CD4-positive, alpha-beta T cell treated with Interleukin-4 for 4 hours (primary cell): Measurements from ENCODE around the gene PAK5.

Experiments used
- DNase-seq: peaks from one replicate; pipeline ENCODE4 v3.0.0-alpha.2; 2020

The PAK5 gene

DNA sequence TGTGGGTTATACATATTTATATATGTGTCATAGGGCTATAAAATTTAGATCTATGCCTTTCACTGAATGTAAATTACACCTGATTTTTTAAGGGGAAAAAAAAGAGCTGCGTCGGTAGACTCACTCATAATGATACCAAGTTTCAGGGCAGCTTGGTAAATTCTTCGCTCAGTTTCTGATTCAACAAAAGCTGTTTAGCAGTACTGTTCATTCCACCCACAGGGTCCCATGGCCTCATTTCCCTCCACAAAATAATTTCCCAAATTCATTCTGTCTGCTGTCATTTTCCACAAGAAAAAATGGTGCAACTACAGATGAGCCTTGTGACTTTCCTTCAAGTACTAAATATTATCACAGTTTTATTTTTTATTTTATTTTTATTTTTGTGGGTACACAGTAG lies 63.7 kb downstream of the PAK5 start:
- no peak for DNase-seq

DNA sequence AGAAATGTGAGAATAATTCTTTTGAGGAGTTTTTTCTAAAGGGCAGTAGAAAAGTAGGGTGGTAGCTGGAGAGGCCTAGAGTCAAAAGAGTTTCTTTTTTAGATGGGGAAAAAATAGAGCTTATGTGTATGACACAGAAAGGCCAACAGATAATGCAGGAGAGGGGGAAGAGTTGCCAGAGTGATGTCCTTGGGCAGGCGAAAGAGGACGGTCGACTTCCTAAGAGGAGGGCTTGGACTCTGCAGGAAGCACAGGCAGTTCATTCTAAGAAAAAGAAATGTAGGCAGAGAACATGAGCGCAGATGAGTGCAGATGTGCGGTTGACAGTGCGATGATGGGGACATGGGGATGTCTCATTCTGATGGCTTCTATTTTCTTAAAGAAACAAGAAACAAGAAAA lies 68.9 kb downstream of the PAK5 start:
- no peak for DNase-seq

DNA sequence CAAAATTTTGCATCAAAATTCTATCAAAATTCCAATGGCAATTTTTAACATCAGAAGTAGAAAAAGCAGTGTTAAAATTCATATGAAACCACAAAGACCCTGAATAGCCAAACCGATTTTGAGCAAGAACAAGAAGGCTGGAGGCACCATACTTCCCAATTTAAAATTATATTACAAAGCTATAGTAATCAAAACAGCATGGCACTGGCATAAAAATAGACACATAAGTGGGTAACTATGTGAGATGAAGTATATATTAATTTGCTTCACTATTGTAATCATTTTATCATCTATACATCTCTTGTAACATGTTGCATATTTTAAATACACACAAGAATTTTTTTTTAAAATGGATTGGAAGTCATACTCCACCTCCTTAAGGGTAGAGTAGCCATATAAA lies 77.4 kb downstream of the PAK5 start:
- no peak for DNase-seq

DNA sequence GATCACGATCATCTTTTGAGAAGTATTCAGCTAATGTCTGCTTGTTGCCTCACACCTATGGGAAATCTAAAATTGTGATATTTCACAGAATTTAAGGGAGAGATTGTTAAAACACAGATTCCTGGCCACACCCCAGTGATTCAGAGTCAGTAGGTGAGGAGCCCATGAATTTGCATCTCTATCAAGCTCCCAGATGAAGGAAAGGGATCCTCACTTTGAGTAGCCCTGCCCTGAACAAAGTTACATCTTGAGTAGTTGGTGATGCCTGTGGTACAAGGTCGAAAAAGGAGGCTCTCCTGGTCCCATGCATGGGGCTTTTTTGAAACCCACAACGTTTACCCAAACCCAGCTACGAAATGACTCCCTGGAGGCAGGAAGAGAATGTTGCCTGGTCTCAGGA lies 79.5 kb downstream of the PAK5 start:
- no peak for DNase-seq

DNA sequence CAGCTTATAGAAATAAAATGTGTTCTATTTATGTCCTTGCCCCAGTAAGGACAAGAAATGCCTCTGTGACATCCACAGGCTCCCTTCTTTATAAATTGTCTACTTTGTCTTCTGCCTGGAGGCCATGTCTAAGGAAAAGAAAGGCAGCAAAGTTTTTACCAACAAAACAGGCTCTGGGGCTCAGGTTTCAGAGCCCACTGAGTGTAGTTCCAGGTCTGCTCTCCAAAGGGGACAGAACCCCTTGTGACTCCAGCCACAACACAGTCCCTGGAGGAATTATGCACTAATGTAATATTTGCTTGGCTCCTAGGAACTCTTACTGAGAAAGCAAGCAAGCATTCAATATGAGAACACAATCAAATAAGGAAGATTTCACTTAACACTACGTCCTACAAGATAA lies 80.1 kb downstream of the PAK5 start:
- no peak for DNase-seq

DNA sequence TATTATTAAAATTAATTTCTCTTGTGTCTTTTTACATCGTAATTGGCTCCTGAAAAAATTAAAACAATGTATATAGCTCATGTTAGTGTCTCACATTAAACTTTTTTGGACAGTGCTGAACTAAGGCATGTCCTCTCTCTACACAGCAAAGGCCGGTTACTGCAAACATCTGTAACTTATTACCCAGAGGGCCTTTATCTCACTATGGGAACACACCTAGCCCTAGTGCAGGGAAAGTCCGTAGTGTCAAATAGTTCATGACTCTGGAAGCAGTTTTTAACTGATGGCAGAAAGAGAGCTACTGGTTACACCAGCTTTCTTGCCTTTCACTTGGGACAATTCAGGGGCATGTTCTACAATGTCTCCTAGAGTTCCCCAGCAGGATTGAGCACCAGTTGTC lies 82.2 kb downstream of the PAK5 start:
- no peak for DNase-seq

DNA sequence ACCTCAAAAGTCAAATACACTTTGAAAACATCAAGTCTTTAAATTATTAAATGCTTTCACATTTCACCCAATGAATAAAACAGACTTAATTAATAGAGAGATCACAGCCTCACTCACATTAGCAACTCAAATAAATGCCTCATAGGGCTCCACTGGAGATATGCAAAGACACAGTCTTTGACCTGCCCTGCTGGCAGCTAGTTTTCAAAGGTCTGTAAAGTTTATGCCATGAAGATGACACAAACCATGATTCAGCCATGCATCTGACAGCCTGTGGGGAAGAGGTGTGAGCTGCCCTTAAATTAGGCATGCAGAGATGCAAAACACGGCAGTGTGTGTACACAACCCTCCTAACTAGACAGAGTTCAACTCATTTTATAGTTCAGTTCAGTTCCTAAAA lies 83.6 kb downstream of the PAK5 start:
- no peak for DNase-seq

DNA sequence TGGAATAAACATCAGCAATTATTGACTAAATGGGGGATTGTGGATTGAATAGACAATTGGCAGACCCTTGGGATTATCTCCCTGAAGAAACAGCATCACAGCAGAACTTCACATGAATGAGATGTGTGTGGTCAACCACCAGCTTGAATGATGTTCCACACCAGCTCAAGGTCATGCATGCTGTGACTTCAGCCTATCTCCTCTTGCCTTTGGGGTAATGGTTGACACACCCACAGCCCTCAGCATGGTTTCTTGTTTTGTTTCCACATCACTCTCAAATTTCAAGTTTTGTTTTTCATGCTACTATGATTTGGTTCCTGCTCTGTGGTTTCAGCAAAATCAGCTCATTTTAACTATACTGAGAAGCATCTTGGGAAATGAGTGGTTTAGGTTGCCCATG lies 94.3 kb downstream of the PAK5 start:
- DNase-seq, result no peak

DNA sequence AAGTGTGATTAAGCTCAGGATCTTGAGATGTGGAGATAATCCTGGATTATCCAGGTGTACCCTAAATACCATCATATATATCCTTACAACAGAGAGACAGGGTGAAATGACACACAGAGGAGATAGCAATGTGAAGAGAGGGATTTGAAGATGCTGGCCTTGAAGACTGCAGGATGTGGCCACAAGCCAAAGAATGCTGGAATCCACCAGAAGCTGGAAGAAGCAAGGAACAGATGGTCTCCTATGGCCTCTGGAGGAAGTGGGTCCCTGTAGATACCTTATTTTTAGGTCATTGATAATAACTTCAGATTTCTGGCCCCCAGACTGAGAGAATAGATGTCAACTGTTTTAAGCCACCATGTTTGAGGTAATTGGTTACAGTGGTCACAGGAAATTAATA lies 95.0 kb downstream of the PAK5 start:
- no peak for DNase-seq

DNA sequence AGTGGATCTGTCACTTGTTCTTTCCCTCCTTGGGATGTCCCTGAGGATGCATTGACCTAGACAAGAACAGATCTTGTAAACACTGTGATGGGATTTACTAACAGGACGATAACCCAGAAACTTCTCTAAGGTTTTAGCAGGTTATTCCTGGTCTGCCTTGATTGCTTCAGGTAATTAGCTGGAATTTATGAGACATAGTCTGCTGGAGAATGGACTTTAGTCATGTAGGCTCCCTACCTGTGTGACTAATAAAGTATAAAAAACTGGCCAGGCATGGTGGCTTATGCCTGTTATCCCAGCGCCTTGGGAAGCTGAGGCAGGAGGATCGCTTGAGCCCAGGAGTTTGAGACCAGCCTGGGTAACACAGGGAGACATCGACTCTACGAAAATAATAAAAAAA lies 96.1 kb downstream of the PAK5 start:
- DNase-seq, result no peak

DNA sequence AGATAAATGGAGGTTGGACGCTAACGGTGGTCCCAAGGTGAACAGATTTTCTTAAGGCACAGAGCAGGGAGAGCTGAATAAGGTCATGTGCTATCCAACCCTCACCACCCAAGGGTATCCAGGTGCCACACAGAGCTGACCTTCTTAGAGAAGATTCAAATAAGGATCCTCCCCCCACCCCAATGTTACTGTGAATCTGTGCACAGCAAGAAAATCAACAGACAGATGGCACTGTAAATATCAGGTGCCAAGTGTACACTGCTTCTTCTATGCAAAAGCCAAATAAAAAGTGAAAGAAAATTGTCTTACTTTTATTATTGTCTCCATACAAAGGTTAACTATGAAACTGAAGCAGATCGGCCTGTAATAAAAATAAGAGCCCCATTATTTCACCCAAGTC lies 96.9 kb downstream of the PAK5 start:
- no peak for DNase-seq

DNA sequence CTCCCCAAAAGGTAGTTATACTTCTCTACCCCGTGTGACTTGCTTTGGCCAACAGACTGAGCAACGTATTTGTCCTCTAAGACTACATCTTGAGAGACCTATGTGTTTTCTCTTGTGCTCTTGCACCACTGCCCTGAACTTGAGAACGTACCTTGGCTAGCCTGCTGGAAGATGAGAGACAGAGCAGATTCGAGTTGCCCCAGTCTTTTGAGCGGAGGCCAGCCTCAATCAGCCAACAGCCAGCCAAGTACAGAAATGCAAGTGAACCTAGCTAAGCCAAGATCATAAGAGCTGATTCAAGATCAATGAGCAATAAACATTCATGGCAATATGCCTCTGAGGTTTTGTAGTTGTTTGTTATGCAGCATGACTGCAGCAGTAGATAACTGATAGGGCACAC lies 98.4 kb downstream of the PAK5 start:
- DNase-seq, result no peak

DNA sequence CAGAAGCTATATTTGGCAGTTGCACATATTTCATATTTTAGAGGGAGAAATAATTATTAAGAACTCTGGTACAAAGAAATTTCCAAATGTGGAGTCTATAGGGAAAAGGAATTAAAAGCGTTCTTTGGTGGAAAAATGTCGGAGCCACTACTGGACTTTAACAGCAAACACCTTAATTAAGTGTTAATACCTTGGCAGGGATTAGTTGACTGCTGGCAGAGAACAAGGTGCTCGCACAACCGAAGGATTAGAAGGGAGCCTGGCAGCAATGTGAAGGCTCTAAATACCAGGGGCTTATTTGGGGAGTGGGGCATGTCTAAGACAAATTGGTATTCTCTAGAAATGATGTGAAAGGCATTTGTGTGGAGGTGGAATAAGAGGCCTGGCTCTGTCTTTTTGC lies 98.9 kb downstream of the PAK5 start:
- no peak for DNase-seq

DNA sequence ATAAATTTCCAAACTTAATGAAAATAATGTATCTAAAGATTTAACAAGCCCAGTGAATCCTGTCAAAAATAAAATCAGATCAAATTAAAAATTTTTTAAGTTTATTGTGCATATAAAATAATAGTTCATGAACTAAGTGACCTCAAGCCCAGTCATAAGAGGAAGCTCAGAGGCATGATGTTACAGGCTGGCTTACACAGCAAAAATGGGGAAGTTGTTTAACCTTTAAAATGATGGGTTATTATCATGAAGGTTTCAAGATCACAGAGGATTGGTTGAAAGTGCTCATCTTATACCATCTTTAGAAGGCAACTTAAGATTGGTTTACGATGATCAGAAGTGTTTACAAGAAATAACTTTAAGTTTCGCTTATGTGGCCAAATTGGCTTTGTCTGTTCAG lies 102.5 kb downstream of the PAK5 start:
- no peak for DNase-seq

DNA sequence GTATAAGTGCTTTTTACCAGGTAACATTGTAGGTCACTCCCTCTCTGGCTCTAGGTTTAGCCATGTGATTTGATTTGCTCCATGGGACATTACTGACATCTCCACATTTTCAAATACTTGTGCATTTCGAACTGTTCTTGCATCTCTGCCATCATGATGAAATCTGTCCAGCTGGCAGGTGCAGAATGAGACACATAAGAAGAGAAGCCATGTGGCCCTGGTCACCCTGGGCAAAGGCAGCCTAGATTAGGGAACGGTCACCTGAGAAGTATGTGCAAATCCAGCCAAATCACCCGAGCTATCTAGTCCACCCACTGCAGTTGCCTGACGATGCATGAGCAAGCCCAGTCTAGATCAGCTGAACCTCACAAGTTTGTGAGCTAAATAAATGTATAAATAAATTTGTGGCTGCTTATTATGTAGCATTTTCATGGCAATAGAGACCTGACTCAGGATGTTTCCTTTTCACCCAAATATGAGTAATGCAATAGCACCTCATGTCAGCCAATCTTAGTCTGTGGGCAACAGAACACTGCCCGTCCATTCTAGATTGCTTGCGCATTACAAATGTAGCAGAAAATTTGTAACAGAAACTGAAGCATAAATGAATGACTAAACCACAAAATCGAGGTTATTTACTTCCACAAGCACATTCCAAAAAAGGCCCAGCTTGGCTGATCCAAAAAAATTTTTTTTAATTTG lies 115.2 kb downstream of the PAK5 start:
- DNase-seq, result no peak

DNA sequence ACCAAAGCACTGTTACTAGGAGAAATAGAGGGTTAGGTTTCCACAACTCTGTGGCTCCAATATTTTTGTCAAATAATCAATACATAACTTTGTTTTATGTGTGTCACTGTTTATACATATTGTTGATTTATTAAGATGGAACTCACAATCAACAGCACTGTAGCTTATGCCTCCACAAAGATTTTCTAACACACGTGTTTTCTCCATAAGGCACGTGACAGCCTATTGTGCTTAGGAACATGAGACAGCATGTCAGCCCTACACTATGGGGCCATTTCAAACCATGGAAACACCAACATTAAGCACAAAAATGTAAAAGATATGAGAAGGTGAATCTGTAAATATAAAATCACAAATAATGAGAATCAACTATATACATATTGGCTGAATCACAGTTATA lies 127.0 kb downstream of the PAK5 start:
- DNase-seq, result no peak

DNA sequence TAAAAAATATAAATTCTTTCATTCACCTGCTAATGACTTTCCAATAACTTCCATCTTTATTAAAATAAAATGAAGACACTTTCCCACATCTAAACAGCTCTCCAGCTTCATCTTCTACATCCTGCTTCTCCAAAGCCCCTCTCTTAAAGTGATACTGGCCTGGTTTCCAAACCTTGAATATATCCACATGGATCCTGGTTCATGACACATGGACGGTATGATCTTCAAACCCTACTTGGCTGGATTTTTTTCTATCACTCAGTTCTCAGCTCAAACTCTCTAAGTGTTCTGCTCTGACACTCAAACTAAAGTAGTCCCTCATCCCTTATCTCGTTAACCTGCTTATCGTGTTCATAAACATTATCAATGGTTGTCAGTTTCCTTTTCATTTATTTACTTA lies 128.2 kb downstream of the PAK5 start:
- no peak for DNase-seq

DNA sequence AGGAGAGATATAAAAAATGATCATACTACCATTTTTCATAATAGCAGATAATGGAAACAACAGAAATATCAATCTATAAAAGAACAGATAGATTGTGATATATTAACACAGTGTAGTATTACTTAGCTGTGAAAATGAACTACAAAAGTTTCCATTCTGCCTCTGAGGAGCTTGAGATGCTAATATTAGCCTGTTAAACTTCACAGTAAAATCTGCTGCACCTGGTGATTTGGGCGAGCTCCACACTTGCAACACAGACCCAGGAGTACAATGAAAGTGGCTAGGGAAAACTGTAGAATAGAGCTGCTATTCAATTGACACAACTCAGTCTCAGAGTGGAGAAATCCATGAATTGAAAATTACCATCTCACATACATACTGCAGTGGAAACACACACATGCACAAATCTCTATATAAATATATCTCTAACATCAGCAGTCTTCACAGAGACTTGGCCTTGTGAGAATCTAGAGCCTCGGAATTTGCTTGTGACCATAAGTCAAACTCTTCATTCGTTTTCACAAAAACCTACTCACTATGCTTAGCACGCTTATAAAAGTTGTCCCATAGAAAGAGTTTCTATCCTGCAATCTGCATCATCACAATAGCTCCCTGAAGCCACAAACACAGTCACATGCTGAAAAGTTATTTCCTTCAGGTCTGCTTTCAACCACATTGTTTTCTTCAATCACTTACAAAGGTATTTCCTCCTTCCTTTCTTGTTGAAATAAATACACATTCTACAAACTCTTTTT lies 133.0 kb downstream of the PAK5 start:
- no peak for DNase-seq

DNA sequence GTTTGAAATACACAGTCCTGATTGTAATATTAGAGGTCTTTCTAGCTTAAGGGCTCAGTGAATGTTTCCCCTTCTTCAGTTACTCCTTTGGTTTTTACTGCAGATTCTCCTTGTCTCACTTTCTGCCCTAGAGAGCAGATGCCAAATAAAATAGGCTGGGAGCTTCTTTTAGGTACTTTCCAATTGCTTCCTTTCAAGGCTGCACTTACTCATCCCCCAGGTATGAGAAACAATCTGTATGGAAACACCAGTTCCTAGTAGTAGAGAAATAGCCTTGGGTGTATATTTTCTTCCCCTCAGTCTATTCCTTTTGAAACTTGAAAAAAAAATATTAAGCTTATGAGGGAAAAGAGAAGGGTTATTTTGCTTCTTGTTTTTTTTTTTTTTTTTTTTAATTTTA lies 139.7 kb downstream of the PAK5 start:
- no peak for DNase-seq

DNA sequence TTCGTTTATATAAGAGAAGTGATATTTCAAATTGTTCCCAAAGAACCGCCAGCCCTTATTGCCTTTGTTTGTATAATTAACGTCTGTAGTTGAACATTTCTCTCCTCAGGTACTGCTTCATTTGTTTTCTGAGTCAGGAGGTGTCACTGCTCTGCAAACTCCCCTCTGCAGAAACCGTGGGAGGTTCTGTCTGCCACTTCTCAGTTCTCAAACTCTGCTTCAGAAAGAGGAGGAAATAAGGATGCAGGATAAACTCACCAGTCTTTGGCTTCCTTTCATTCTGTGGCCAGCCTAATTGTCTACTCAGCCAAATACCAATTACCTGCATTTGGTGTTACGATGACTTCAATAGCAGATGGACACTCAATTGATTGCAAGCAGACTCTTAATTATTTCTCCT lies 149.8 kb downstream of the PAK5 start:
- DNase-seq, result no peak

DNA sequence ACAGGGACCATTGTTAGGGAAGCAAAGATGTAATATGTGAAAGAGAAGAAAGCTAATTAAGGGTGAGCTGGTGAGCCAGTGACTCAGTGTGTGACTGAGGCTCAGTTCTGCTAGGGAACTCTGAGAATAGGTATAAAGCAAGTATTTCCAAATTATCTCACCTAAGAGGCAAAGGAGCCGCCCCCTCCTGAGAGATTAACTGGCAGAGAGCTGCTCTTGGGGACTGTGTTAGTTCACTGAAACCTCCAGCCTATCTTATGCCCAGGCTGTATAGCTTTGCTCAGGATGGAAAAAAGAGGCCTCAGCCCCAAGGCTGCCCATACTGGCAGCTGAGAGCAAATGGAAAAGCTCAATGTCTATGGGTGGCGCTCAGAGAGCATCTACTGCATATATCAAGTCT lies 152.0 kb downstream of the PAK5 start:
- no peak for DNase-seq

DNA sequence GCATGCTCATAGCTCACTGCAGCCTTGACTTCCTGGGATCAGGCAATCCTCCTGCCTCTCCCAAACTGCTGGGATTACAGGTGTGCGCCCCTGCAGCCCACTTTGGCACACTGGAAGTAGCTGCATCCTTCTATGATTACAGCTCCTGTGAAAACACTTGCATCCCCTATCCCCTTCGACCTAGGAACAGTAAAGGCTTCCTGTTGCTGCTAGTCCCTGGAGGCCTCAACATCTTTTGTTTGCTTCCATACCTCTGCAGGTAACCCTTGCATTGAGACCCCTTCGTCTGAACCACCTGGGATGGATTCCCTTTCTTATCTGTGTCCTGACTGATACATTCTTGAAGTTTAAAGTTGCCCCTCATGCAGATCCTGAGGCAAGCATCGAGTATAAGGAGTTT lies 152.4 kb downstream of the PAK5 start:
- DNase-seq, result no peak

DNA sequence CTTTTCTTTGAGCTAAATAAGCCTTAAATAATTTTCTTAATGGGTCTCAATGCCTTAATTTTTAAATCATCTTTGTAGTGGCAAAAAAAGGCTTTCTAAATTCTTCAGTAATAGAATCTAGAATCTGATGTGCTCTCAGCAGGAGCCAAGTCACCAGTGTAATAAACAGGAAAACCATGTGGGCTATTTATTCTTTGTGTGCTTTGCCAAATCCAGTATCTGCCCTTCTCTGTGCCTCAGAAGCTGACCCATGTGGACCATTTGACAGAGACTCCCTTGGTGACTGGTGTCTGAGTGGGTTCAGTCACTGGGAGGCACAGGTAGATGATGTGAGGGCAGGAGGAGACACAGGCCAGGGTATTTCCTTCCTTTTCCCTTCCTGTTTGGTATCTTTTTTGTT lies 152.9 kb downstream of the PAK5 start:
- no peak for DNase-seq

DNA sequence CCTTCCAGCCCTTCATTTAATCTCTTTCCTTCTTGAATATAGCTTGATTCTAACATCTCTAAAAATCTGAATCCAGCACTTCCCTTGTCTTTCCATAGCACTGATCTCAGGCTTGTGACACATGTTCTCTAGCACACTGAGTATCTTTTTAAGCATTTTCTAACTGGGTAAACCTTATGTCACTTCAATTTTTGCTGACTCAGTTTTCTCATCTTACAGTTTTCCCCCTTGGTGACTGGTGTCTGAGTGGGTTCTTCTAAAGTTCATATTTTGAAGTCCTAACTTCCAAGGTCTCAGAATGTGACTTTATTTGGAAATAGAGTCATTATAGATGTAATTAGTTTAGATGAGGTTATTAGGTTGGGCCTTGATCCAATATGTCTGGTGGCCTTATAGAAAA lies 153.9 kb downstream of the PAK5 start:
- DNase-seq, result no peak

DNA sequence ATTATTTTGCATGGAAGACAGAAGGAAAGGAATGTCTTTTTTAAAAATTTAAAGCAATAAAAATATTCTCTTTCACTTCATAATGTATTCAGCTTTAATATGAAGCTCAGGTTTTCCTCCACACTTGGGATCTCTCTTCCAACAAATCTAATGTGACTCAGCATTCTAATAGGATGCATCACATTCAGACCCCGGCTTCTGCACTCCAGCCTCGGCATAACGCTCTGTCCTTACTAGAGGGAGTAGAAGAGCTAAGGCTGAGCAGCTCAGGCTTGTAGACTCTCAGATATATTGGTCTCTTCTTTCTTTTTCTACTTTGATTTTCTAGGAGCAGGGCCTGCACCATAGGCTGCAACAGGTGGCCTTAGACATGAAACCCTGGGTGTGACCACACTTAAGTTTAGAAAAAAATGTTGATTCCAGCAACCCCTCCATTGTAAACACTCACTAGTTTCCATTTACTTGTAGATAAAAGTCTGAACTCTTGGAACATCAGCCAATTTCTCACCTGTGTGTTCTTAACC lies 161.7 kb downstream of the PAK5 start:
- DNase-seq, result no peak
